Head of caudate nucleus (tissue), 42 donors: ENCODE results near the gene RSBN1L.
"Not testable (repeated sequence)": the region's sequence is repeated elsewhere in the genome, so short reads cannot be mapped to it uniquely, and the experiment has no call there.

Experiments used
- DNase-seq, 42 donors: peaks; one replicate each; pipeline versions ENCODE4 v3.0.0 to v3.0.0-alpha.2; 2020 to 2021; ENCODE audit warnings: mixed read lengths in 7 of 42
- intact Hi-C: fragments of 100-400 bp; cut with DNase I; formaldehyde crosslinking; loops from one replicate; pipeline ENCODE4 v1.15.0; 2022

Gene RSBN1L

GRCh38 chr7:77714931-77715330, 18.7 kb downstream of the RSBN1L start:
- DNase-seq, intact Hi-C loops: not testable (repeated sequence)

- DNase-seq: no peak
- intact Hi-C loops: no loop called here
These were observed 20.5 kb downstream of the RSBN1L start for GRCh38 chr7:77716804-77717203.

DNA sequence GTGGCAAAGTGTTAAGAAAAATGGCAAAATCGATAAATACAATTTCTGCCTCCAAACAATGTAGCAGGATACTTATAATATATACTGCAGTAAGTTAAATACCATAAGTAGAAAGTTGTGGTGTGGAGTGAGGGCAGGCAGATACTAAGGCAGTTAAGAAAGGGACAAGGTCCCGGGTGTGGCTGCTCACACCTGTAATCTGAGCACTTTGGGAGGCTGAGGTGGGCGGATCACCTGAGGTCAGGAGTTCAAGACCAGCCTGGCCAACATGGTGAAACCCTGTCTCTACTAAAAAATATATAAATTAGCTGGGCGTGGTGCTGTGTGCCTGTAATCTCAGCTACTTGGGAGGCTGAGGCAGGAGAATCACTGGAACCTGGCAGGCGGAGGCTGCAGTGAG, 21.3 kb downstream of the RSBN1L start:
- intact Hi-C loops, DNase-seq: not testable (repeated sequence)

DNA sequence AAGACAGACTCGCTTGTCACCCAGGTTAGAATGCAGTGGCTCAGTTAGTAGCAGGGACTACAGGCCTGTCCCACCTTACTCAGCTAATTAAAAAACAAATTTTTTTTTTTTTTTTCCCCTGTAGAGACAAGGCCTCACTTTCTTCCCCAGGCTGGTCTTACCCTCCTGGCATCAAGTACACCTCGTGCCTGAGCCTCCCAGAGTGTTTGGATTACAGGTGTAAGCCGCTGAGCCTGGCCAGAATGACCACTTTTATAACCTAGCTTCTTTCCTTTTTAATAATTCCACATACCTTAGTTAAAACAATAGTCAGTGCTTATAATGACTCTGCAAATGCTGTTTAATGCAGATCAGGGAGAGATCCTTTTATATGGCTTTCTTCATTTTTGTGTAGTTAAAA, 31.3 kb downstream of the RSBN1L start:
- no peak for DNase-seq

DNA sequence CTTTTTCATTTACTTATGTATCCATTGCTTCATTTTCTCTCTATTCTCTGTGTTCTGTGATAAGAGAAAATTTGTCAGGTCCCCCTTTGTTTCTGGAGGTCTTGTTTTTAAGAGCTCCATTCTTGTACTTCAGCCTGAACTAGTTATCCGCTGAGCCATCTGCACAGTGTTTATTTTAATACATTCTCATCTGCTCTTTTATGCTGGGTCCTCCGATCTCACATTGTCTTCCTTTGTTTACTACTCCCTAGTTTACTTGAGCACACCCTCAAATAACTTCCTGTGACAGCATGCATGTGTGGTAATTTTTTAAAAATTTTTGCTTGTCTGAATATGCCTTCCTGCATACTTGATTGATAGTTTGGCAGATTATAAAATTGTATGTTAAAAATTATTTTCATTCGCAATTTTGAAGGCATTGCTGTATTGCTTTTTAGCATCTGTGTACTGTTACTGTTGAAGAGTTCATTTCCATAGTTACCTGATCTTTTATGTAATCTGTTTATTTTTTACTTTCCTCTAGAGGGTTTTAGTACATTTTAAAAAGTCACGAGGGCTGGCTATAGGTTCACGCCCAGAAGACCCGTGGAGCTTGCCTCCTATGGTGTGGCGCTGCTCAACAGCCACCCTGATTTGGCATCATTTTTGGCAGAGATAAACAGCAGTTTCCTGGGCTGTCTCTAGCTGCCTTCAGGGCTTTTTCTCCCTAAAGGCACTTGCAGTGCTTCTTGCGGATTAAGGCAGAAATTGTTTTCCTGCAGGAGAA, 31.9 kb downstream of the RSBN1L start:
- intact Hi-C loops: no loop called here

More for the DNA sequence above, 31.3 kb downstream of the RSBN1L start:
- intact Hi-C loops: no loop called here

DNA sequence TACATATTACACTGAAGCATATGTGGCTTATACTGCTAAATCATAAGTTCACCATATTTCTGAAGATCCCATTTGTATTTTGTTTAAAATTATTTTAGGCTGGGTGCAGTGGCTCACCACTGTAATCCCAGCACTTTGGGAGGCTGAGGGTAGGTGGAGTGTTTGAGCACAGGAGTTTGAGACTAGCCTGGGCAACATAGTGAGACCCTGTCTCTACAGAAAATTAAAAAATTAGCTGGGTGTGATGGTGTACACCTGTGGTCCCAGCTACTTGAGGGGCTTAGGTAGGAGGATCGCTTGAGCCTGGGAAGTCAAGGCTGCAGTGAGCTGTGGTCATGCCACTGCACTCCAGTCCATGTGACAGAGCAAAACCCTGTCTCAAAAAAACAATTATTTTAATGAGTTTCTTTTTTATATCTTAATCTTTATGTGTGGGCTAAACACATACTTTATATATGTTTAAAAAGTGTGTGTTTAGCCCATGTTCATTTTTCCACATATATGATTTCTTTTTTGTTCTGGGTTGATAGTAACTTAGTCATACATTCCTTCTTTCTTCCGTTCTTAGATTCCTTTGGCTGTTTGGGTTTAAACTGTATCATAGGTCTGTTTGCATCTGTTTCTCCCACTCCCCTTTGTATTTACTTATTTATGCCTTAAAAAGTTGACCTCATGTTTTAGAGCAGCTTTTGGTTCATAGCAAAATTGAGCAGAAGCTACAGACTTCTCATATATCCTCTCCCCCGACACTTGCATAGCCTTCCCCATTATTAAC, 33.5 kb downstream of the RSBN1L start:
- intact Hi-C loops: no loop called here
- DNase-seq: no peak

More for the DNA sequence above, 31.9 kb downstream of the RSBN1L start:
- DNase-seq: peak in 1 of 42 donors; percentile 18

DNA sequence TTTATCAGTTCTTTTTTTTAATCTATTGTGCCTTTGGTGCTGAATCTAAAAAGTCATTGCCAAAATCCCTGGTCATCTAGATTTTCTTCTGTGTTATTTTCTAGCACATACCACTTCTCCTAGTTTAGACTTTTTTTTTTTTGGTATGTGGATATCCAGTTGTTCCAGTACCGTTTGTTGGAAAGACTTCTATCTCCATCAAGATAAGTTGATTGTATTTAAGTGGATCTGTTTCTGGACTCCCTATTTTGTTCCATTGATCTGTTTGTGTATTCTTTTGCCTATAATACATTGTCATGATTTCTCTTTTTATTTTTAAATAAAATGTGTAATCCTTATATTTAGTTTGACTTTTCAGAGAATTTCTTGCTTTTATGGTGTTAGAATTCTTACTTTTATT, 35.5 kb downstream of the RSBN1L start:
- DNase-seq: no peak
- intact Hi-C loops: no loop called here

GRCh38 chr7:77734659-77735421, 38.6 kb downstream of the RSBN1L start:
- no peak for DNase-seq
- intact Hi-C loops: no loop called here

DNA sequence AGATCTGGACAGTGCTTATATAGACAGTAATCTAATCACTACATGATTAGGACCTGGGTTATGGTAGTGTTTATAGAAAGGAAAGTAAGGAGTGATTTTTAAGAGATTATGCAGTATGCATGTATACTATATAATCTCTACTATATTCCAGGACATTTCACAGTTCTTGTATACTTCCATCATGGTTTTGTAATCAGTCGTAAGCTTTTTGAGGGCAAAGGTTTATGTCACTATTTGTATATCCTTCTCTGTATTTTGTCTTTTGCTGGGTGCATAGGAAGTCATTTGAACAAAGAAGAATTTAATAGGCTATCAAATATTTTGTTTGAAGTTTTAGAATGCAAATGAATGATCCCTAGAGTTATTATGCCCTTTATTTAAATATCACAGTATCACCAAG, 39.2 kb downstream of the RSBN1L start:
- intact Hi-C loops: no loop called here
- DNase-seq: no peak

GRCh38 chr7:77736991-77737390, 40.7 kb downstream of the RSBN1L start:
- no peak for DNase-seq
- intact Hi-C loops: no loop called here

- no peak for DNase-seq
- intact Hi-C loops: no loop called here
These were observed 42.1 kb downstream of the RSBN1L start for GRCh38 chr7:77738382-77738781.

DNA sequence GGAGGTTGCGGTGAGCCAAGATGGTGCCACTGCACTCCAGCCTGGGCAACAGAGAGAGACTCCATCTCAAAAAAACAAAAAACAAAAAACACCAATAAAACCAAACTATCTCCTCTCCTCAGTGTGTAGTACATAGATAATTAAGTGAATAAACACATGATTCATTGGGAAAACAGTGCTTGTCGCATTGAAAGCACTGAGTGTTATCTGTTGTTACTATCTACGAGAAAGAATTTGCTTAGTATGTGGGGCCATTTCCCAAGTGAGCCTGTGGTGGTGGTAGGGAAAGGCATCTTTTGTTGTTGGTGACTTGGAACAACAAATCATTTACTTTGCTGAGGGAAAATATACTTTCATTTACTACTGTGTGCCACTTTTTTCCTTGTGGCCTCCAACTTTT, 42.6 kb downstream of the RSBN1L start:
- intact Hi-C loops: no loop called here
- DNase-seq: no peak

GRCh38 chr7:77740257-77740656, 44.0 kb downstream of the RSBN1L start:
- DNase-seq: no peak
- intact Hi-C loops: no loop called here

- intact Hi-C loops: no loop called here
- DNase-seq: no peak
These were observed 47.3 kb downstream of the RSBN1L start for GRCh38 chr7:77743518-77743917.

GRCh38 chr7:77745746-77746145, 49.5 kb downstream of the RSBN1L start:
- intact Hi-C loops: no loop called here
- no peak for DNase-seq

DNA sequence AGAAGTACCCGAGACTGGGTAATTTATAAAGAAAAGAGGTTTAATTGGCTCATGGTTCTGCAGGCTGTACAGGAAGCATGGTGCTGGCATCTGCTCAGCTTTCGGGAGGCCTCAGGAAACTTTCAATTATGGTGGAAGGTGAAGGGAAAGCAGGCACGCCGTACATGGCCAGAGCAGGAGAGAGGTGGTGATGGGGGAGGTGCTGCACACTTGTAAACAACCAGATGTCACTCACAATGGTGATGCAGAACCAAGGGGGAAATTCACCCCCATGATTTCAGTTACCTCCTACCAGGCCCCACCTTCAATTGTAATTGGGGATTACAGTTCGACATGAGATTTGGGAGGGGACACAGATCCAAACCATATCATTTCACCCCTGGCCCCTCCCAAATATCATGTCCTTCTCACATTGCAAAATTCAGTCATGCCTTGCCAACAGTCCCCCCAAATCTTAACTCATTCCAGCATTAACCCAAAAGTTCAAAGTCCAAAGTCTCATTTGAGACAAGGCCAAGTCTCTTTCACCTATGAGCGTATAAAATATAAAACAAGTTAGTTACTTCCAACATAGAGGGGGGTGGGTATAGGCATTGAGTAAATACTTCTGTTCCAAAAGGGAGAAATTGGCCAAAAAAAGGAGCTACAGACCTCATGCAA, 50.0 kb downstream of the RSBN1L start:
- DNase-seq: no peak

GRCh38 chr7:77746824-77747165, 50.5 kb downstream of the RSBN1L start:
- intact Hi-C loops: no loop called here
- DNase-seq: no peak

More for the DNA sequence above, 50.0 kb downstream of the RSBN1L start:
- intact Hi-C loops: no loop called here

- no peak for DNase-seq
- intact Hi-C loops: no loop called here
These were observed 50.9 kb downstream of the RSBN1L start for GRCh38 chr7:77747178-77747577.

GRCh38 chr7:77747718-77748117, 51.5 kb downstream of the RSBN1L start:
- no peak for DNase-seq
- intact Hi-C loops: no loop called here
